Umbilical cord (tissue), 2 donors: ENCODE results near the gene BRD3OS. TPM values are rescaled to one million over a fixed set of nuclear protein-coding genes. Genes with fewer than 3 reads are reported as not detected.
A peak's percentile ranks its signal among the peaks of the same experiment; 100 is the strongest.

Source experiments
- DNase-seq: peaks from one replicate; pipeline ENCODE4 v3.0.0-alpha.2; 2015; ENCODE audit warnings: low spot score
- total RNA-seq: library from RNA; depleted of rRNA; stranded (reverse); fragments of >200 nt; gene quantifications from one replicate; pipeline ENCODE4 v1.2.3, GENCODE V29; 2014; ENCODE audit warnings: low replicate concordance; ENCODE audit not compliant: insufficient read depth

BRD3OS gene
- 11.1 TPM for total RNA-seq

DNA sequence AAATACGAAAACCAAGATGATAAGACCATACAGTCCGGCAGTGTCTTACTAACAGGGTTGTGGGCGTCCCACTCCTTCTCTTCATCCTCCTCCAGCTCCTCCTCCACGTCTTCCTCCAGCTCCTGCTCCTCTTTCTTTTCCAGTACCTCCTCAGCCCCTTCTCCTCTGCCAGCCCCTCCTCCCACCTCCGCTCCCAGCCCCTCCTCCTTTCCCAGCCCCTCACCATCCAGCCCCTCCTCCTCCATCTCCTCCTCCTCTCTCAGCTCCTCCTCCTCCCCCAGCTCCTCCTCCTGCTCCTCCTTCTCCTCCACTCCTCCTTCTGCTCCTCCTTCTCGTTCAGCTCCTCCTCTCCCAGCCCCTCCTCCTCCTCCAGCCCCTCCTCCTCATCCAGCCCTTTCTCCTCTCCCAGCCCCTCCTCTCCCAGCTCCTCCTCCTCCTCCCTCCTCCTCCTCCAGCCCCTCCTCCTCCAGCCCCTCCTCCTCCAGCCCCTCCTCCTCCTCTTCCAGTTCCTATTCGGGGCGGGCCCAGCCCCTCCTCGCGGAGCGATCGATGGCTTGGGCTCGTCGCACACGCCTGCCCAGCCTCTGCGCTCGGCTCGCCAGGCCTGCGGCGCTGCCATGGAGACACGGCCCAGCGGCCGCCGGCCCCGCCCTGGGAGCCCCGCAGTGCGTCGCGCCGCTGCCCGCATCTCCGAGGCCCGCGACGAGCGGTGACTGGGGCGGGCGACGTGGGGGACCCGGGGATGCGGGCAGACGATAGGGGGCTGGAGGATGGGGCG lies at the start of gene BRD3OS:
Gene BRD3OS, plus strand, starts transcription at position 654 of the 778 bp plus-strand sequence. CDS start 1,267 bp downstream, outside the sequence.
- DNase-seq = peak; percentile 99

DNA sequence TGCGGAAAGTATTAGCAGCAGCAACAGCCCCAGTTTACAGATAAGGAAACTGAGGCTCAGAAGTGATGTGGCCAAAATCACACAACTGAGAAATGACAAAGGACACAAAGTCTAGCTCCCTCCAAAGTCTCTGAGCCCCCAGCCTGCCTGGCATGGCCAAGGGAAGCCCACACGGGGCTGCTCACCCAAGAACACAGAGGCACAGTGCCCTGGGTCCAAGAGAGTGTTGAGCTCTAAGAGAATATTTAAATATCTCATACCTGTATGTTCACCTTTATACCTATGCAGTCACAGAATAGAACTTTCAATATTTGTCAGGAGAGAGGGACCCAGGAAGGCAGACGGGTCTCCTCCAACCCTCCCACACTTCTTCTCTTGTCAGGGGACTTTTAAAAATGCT lies 49.8 kb upstream of the BRD3OS start:
- no peak for DNase-seq

GRCh38 chr9:133976191-133976861 lies 49.0 kb upstream of the BRD3OS start:
- no peak for DNase-seq

DNA sequence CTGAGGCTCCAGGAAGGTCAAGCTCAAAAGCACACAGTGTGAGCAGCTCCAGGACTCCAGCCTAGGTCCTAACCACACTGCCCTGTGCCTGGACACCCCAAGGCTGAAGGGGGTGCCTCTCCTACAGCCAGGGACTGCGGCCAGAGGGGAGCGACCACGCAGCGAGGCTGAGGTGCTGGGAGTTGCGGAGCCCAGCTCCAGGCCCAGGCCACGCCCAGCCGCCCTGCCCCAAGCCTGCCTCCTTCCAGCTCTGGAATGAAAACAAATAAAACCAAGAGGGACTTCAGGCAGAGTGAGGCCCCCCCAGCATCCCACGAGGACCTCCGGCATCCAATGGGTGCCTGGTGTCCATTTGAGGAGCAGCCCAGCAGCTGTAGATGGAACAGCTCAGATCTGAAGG lies 48.4 kb upstream of the BRD3OS start:
- DNase-seq = no peak

DNA sequence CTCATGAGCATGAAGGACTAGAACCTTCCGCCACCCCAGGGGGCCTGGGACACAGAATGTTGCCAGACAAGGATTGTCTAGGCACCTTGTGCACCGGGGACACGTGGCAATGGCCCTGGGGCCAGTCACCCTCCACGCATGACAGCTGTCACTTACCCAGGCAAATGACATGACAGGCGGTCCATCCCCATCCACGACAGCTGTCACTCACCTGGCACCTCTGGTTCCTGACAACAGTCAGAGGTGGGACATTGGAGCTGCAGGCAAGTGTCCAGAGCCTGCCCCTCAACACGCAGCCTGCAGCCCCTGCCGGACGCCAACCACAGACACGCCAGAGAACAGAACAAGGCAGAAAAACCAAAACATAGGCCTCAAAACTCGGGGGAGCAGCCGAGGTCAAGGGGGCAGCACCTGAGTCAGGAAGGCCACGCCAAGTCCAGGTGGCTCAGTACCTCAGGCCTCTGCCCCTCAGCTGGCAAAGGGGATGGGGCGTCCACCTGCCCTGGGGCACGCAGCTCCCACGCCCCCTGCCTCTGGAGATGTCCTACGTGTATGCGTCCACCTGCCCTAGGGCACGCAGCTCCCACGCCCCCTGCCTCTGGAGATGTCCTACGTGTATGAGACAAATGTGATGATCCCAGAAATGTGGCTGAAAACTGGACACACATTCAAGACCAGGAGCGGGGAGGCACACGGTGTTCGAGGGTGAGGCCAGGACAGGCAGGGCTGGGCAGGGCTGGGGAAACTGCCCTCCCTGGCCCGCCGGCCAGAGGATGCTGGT lies 47.7 kb upstream of the BRD3OS start:
- DNase-seq = no peak

DNA sequence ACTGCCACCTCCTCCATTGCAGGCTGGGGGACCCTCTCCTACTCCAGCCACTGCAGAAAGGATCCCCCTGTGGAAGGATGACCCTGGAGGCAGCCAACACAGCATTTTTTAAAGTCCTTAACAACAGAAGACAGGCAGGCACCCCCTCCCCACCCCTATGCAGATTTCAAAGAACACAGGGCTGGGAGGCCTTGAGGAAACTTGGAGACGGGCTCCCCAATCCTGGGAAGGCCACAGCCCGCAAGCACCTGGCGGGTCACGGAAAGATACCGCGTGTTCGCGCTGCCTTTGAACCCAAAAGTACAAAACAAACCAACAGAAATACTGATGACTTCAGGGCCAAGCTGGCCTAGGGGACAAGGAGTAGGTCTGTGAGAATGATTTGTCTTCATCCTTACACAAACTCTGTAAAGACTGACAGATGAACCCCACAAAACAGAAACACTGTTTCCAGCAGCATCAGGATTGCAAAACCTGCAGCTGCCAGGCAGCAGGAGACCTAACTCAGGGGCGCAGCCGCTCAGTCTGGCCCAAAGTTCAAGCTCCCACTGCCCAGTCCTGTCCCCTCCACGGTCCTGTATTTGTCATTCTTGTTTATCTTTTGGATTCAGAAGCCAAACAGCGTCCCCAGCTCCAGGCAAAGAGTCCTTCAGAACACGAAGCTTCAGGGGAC lies 46.9 kb upstream of the BRD3OS start:
- DNase-seq = no peak

DNA sequence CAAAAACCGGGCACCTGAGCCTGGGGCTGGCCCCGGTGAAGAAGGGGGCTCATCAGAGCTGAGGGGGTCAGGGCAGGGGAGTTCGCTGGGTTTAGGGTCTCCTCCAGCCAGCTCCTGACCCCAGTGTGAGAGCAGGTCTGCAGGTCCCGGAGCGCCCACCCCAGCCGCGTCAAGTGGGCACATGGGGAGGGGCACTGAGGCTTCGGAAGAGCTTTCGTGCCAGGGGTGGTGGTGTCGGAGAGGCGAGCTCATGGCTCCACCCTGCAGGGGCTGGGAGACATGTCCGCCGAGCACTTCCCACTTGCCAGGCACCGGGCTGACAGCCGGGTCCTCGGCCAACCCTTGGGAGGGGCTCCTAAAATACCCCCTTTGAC lies 46.4 kb upstream of the BRD3OS start:
- DNase-seq = no peak

GRCh38 chr9:133979273-133979920 lies 45.9 kb upstream of the BRD3OS start:
- peak; percentile 26 for DNase-seq

DNA sequence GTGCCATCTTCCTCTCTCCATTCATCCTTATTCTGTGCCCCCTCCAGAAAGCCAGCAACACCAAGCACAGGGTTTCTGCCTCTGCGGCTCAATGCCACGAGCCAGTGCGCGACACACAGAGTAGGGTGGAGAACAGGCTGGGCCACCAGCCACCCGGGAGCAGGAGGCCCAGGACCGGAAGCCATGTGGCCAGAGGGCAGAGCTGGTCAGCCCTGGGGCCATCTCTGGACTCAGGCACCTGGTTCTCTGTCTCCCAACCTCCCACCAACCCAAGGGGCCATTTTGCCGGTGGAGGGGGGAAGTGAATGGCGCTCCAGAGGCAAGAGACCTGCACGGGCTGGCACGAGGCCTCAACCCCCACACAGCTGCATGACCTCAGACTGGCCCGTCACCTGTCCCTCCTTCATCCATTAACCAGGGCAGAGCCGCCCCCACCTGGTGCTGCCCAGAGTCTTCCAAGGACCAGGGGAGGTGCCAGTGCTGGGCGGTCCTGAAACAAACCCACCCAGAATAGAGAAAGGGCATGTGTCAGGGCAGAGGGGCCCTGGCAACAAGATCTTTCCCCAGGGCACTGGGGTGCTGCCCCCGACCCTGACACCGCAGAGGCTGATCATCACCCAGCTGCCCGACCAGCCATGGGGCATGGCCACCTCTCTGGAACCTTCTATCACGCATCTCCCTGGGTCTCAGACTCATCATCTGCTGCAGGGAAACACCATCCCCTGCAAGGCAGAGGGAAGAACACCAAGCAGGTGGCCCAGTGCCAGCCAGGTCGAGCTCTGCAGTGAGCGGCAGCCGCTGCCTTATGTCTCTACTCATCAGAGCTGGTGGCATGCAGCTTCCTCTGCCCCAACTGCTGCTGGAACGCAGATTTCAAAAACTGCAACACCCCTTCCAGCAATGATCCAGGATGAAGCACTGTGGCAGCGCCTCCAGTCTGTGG lies 45.1 kb upstream of the BRD3OS start:
- no peak for DNase-seq

DNA sequence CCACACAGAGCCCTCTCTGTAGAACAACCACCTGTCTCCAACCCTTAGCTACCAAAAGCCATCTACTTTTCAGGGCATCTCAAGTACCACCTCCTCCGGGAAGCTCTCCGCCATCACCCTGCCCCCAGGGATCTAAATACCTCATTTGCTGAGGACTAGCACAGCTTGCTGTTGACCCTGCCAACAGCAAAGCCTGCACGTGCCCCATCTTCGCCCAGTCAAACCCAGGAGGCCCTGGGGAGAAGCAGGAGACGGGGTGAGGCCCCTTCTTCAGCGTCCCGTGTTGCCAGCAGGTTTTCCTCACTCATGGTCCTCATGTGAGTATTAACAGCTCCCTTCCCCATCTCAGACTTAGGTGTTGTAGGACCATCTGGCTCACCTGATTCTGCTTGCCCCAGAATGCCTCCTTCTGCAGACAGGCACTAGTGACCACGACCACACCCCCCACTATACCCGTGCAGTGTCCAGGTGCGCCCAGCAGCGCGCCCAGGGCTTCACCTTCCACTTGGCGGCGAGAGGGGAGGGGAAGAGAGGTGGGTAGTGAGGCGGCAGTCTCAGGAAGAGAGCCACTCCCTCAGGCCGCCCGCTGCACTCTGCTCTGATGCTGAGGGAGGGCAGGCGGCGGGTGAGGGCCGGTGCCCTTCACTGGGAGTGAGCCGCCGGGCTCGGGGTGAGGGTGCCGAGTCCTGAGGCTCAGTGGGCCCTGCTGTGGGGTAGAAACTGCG lies 44.3 kb upstream of the BRD3OS start:
- no peak for DNase-seq

GRCh38 chr9:133981589-133981957 lies 43.7 kb upstream of the BRD3OS start:
- no peak for DNase-seq

GRCh38 chr9:133981958-133982681 lies 43.2 kb upstream of the BRD3OS start:
- no peak for DNase-seq

DNA sequence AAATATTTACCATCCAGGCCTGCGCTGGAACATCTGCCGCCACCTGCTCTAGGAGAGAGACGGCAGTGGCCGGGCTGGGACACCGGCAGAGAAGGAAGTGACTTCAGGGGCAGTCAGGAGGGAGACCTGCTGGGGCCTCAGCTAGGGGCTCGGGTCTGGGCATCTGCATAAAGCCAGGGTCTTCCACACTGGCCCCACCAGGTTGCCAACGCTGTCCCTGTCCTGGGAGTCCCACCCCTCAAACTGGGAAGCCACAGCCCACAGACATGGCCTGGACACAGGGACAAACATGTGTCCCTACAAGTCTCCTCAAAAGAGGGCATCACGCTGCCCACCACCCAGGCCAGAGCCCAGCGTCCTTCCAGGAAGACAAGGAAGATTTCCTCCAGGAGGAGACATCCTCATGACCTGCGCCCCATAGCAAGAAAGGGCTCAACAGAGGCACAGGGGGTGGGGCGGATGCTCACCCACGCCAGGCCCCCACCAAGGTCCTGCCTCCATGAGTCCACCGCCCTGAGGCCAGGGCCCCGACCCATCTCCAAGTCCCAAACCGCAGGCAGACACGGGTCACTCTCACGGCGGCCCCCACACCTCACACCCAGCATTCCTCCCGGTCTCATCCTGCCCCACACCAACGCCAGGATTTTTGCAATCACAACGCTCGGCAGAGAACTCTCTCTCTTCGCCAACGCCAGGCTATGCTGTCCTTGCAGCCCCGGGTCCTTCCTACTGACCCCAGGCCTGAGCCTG lies 42.1 kb upstream of the BRD3OS start:
- DNase-seq = no peak

- DNase-seq = no peak
Measured at GRCh38 chr9:133986061-133986460, 39.2 kb upstream of the BRD3OS start.

- no peak for DNase-seq
Measured at GRCh38 chr9:133986774-133987445, 38.4 kb upstream of the BRD3OS start.

DNA sequence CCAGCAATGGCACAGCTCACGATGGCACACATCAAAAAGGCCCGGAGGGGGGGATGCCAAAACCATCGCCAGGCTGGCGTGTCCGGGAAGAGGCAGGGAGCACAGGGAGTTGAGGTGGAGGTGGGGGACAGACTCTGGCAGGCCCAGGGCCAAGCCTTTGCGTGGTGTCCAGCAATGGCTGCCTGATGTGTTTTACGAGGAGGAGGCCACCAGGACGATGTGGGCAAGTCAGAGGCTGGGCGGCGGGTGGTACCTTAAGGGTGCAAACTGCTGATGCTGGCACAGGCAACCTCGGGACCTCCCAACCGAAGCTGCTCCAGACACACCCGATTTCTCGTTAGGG lies 37.9 kb upstream of the BRD3OS start:
- DNase-seq = no peak

GRCh38 chr9:133987946-133988665 lies 37.2 kb upstream of the BRD3OS start:
- DNase-seq = no peak
